HCT116 (cell line): Measurements from ENCODE around the gene MS4A4A. TPM values are rescaled to one million over a fixed set of nuclear protein-coding genes. Genes with fewer than 3 reads are reported as not detected.

Experiments
- ATAC-seq: fragments of 200-7000 bp; cut with Tn5 transposase; 2 replicates; pipeline ENCODE4 v1.9.1; 2020; ENCODE audit warnings: mild to moderate bottlenecking, moderate library complexity
- BruUV-seq: library from RNA; stranded (reverse); fragments of 400-500 nt; replicated peaks from 2 replicates; lab custom pipeline; 2021; lab: Mats Ljungman, UMichigan
- CTCF ChIA-PET: fragments of 300-600 bp; sonication (Branson Sonifier 250); formaldehyde crosslinking; loops from one replicate; lab custom pipeline; 2021; ENCODE audit warnings: antibody characterized with exemption; lab: Charles Lee
- POLR2A ChIA-PET: fragments of 300-600, 350-600 bp; sonication (Branson Sonifier 250); formaldehyde crosslinking; loops from one replicate; lab custom pipeline; 2021; ENCODE audit warnings: antibody characterized with exemption; lab: Charles Lee
- RAD21 ChIA-PET, 2 experiments: fragments of 300-600 bp; sonication (Branson Sonifier 250); formaldehyde crosslinking; loops; one replicate each; lab custom pipeline; 2023; ENCODE audit warnings: low total read pairs in 2 of 2; ENCODE audit not compliant: uncharacterized antibody in 2 of 2, unreplicated experiment in 2 of 2, low non-redundant PET in 1 of 2; lab: Charles Lee
- DNase-seq: peaks from one replicate; pipeline ENCODE4 v3.0.0-alpha.2; 2010; ENCODE audit warnings: low read depth, low spot score
- H2AFZ ChIP-seq: fragments of 200-600 bp; shearing (Covaris generic), sonication (generic); 2 replicates; pipeline ENCODE4 v1.6.1; 2017; ENCODE audit warnings: low read depth, mixed run types, mixed read lengths, antibody characterized with exemption, low read length; ENCODE audit not compliant: poor library complexity, severe bottlenecking
- H3K27ac ChIP-seq: 2 replicates; pipeline ENCODE4 v1.5.1; 2012; ENCODE audit warnings: low read depth, low read length
- H3K27me3 ChIP-seq: fragments of 200-600 bp; sonication (generic); 2 replicates; pipeline ENCODE4 v1.6.1; 2016; ENCODE audit warnings: mixed run types, low read length, mixed read lengths; ENCODE audit not compliant: insufficient read depth
- H3K36me3 ChIP-seq, 2 experiments: fragments of 200-500 bp in 1 of 2; fragments of 200-600 bp in 1 of 2; sonication (Bioruptor generic) in 1 of 2; sonication (generic) in 1 of 2; 2 replicates each; pipeline versions ENCODE4 v1.5.1 to v1.6.1; 2014 to 2016; ENCODE audit warnings: low read length in 2 of 2, inconsistent platforms in 1 of 2, mixed read lengths in 1 of 2, mixed run types in 1 of 2; ENCODE audit not compliant: insufficient read depth in 2 of 2, control insufficient read depth in 1 of 2
- H3K4me1 ChIP-seq, 2 experiments: fragments of 200-600 bp in 1 of 2; sonication (generic) in 1 of 2; 2 replicates each; pipeline versions ENCODE4 v1.5.1 to v1.6.1; 2012 to 2017; ENCODE audit warnings: low read length in 2 of 2, inconsistent platforms in 1 of 2, mild to moderate bottlenecking in 1 of 2, mixed read lengths in 1 of 2, mixed run types in 1 of 2, moderate library complexity in 1 of 2; ENCODE audit not compliant: insufficient read depth in 2 of 2, control insufficient read depth in 1 of 2
- H3K4me2 ChIP-seq: fragments of 200-600 bp; sonication (generic); 2 replicates; pipeline ENCODE4 v1.6.1; 2017; ENCODE audit warnings: mixed run types, low read length, mixed read lengths
- H3K4me3 ChIP-seq, 2 experiments: fragments of 200-600 bp in 1 of 2; sonication (generic) in 1 of 2; replicated peaks in 1 of 2; 2 replicates each; pipeline ENCODE4 v1.5.1; 2011 to 2016; ENCODE audit warnings: low read length in 2 of 2, control low read depth in 1 of 2, low read depth in 1 of 2, mild to moderate bottlenecking in 1 of 2, mixed read lengths in 1 of 2, mixed run types in 1 of 2
- H3K79me2 ChIP-seq: fragments of 200-600 bp; sonication (generic); 2 replicates; pipeline ENCODE4 v1.6.1; 2017; ENCODE audit warnings: mild to moderate bottlenecking, mixed run types, low read length, moderate library complexity, mixed read lengths; ENCODE audit not compliant: insufficient read depth
- H3K9ac ChIP-seq: fragments of 200-600 bp; sonication (generic); 2 replicates; pipeline ENCODE4 v1.6.1; 2016; ENCODE audit warnings: low read length, mixed read lengths
- H3K9me2 ChIP-seq: fragments of 200-600 bp; sonication (generic), shearing (Covaris generic); 2 replicates; pipeline ENCODE4 v1.6.1; 2017; ENCODE audit warnings: mixed run types, mild to moderate bottlenecking, moderate library complexity; ENCODE audit not compliant: insufficient read depth
- H3K9me3 ChIP-seq, 2 experiments: fragments of 200-500 bp in 1 of 2; fragments of 200-600 bp in 1 of 2; sonication (Bioruptor generic) in 1 of 2; sonication (generic) in 1 of 2; 2 replicates each; pipeline ENCODE4 v1.6.1; 2014 to 2017; ENCODE audit warnings: low read length in 2 of 2, mixed read lengths in 2 of 2, inconsistent platforms in 1 of 2, low read depth in 1 of 2, mild to moderate bottlenecking in 1 of 2, mixed run types in 1 of 2, moderate library complexity in 1 of 2; ENCODE audit not compliant: control insufficient read depth in 1 of 2, insufficient read depth in 1 of 2
- H4K20me1 ChIP-seq: fragments of 200-600 bp; sonication (generic), shearing (Covaris generic); 2 replicates; pipeline ENCODE4 v1.6.1; 2017; ENCODE audit warnings: mixed run types, mild to moderate bottlenecking, moderate library complexity; ENCODE audit not compliant: insufficient read depth
- EZH2phosphoT487 ChIP-seq: fragments of 200-600 bp; IDR thresholded peaks from 2 replicates; pipeline ENCODE4 v1.6.1; 2018; ENCODE audit warnings: antibody characterized with exemption, borderline replicate concordance
- POLR2A ChIP-seq: IDR thresholded peaks from 2 replicates; pipeline ENCODE4 v1.7.0; 2011; ENCODE audit warnings: borderline replicate concordance; ENCODE audit not compliant: insufficient read depth, insufficient read length; ENCODE audit errors: extremely low read depth
- RAD21 ChIP-seq: IDR thresholded peaks from 2 replicates; pipeline ENCODE4 v1.6.1; 2012; ENCODE audit warnings: low read depth, mild to moderate bottlenecking
- SIN3A ChIP-seq: IDR thresholded peaks from 2 replicates; pipeline ENCODE4 v1.6.1; 2012; ENCODE audit warnings: low read depth
- SP1 ChIP-seq: IDR thresholded peaks from 2 replicates; pipeline ENCODE4 v1.6.1; 2012; ENCODE audit warnings: low read depth
- TCF7L2 ChIP-seq: IDR thresholded peaks from 2 replicates; pipeline ENCODE4 v1.7.0; 2011; ENCODE audit warnings: borderline replicate concordance, inconsistent platforms; ENCODE audit not compliant: insufficient read depth, insufficient read length; ENCODE audit errors: extremely low read depth
- YY1 ChIP-seq: IDR thresholded peaks from 2 replicates; pipeline ENCODE4 v1.6.1; 2011; ENCODE audit warnings: low read length, low read depth, moderate library complexity, mild to moderate bottlenecking; ENCODE audit not compliant: insufficient replicate concordance; ENCODE audit errors: extremely low read depth
- ZFX ChIP-seq: fragments of 450-650 bp; IDR thresholded peaks from 2 replicates; pipeline ENCODE4 v1.6.1; 2017
- ZNF274 ChIP-seq: fragments of 200-500 bp; sonication (Bioruptor generic); IDR thresholded peaks from 2 replicates; pipeline ENCODE4 v1.6.1; 2014; ENCODE audit warnings: mild to moderate bottlenecking, low read depth, low read length, inconsistent platforms
- intact Hi-C: fragments of 100-400 bp; cut with micrococcal nuclease; formaldehyde crosslinking; loops from 2 replicates; pipeline ENCODE4 v1.10.0; 2022
- total RNA-seq: library from RNA; stranded (reverse); gene quantifications from one replicate; pipeline ENCODE4 v1.2.1, GENCODE V29; 2021; ENCODE audit not compliant: unreplicated experiment
- TF ChIP-seq, protein P1 (sequence below), 3 experiments: fragments of 200-600 bp in 1 of 3; sonication (generic) in 1 of 3; IDR thresholded peaks in 2 of 3; conservative IDR thresholded peaks in 1 of 3; 2 replicates each; pipeline ENCODE4 v1.5.1; 2012 to 2017; ENCODE audit warnings: low read depth in 2 of 3, low read length in 2 of 3, antibody characterized with exemption in 1 of 3, borderline replicate concordance in 1 of 3, control low read depth in 1 of 3, mild to moderate bottlenecking in 1 of 3, mixed read lengths in 1 of 3, mixed run types in 1 of 3, moderate library complexity in 1 of 3; ENCODE audit not compliant: insufficient read depth in 1 of 3

Gene MS4A4A
- total RNA-seq, 1 experiment from 2014 or later, result 0.22 TPM

DNA sequence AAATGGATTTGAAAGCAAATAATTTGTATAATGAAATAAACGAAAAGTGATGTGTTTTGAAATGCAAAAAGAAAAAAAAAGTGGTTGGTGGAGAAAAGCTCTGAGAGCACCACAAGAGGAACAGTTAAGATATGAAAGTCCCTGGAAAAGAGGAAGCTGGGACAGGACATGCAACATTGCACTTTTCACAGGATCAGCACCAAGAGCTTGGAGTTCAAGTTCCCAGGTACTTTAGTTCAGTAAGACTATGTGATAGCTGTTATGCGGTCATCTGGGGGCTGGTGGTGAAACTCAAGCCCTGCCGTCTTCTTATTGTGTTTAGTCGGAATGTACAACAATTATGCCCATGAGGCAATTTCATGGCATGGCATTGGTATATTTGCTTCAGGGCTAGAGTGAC is 17.1 kb upstream of the MS4A4A start:
- Histone ChIP-seq H2AFZ (no peak overlapping the region), H3K9ac (no peak overlapping the region), H3K27me3 (no peaks in the 10 kb centered on the region), H3K36me3 (no peaks in the 10 kb centered on the region), H3K4me3 (no peak overlapping the region), H3K4me1 (no peaks in the 10 kb centered on the region), H3K9me2 (no peaks in the 10 kb centered on the region), H4K20me1 (no peaks in the 10 kb centered on the region), H3K27ac (no peak overlapping the region), H3K79me2 (no peaks in the 10 kb centered on the region), H3K4me2 (no peak overlapping the region), H3K9me3 (no peaks in the 10 kb centered on the region)
- ChIA-PET RAD21 (no interaction called here), CTCF (interaction anchor here (1.1 to 2.8 kb wide), 2 partner anchors 71 to 500 kb away, joined by 3 to 17 read pairs; no protein-coding TSS in a partner anchor), POLR2A (no interaction called here)
- no peak for DNase-seq
- ATAC-seq, result no peak
- no TSS peak for BruUV-seq
- TF ChIP-seq, protein P1, sequence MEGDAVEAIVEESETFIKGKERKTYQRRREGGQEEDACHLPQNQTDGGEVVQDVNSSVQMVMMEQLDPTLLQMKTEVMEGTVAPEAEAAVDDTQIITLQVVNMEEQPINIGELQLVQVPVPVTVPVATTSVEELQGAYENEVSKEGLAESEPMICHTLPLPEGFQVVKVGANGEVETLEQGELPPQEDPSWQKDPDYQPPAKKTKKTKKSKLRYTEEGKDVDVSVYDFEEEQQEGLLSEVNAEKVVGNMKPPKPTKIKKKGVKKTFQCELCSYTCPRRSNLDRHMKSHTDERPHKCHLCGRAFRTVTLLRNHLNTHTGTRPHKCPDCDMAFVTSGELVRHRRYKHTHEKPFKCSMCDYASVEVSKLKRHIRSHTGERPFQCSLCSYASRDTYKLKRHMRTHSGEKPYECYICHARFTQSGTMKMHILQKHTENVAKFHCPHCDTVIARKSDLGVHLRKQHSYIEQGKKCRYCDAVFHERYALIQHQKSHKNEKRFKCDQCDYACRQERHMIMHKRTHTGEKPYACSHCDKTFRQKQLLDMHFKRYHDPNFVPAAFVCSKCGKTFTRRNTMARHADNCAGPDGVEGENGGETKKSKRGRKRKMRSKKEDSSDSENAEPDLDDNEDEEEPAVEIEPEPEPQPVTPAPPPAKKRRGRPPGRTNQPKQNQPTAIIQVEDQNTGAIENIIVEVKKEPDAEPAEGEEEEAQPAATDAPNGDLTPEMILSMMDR (IDR thresholded peaks at IDR 0.05 in 2 of 3, conservative IDR thresholded peaks at IDR 0.05 in 1 of 3; ENCODE audit: borderline replicate concordance in 1 of 3, insufficient read depth in 1 of 3, low read depth in 2 of 3, low read length in 2 of 3), result no peak
- TF ChIP-seq TCF7L2 (no peak), ZNF274 (no peak), RAD21 (no peak), EZH2phosphoT487 (no peak), POLR2A (no peak), SP1 (no peak), ZFX (no peak), SIN3A (no peak), YY1 (no peak)
- intact Hi-C loops, result no loop called here
